Kidney tubule cell (primary cell): ENCODE results near the gene COL26A1.

Source experiments
- DNase-seq: peaks from one replicate; pipeline ENCODE4 v3.0.0-alpha.2; 2018; ENCODE audit warnings: low spot score

The COL26A1 gene

DNA sequence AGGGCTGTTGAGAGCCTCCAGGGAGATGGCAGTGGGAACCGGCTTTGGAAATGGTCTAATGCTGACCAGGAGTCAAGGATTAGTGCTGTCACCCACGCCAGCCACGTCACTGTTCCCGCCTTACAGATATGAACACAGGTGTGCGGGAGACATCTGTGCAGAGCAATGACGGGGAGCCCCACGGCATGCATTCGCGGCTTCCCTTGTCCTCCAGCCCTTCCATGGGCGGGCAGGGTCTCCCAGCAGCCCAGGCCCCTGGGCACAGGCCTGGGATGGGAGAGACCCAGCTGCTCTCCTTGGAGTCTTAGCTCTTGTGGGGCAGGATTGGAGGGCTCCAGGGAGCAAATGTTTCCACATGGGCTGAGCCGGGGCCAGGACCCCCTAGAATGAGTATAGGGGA is 172.2 kb downstream of the COL26A1 start:
- no peak for DNase-seq

DNA sequence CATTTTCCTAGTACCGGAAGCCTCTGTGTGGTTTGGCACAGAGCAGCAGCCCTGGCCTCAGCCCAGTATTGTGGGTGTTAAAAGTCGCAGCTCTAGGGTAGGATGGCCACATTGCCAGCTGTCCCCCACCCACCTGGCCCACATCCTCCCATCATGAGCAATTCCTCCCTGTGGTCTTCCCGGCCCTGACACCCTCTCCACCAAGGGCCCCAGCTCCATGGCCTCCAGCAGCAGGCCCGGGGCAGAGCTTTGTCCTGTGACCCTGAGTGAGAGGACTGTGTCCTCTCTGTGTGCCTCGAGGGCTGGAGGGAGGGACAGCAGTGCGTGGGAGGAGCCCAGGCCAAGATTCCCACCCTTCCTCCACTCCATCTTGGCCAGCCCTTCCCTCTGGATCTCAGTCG is 172.7 kb downstream of the COL26A1 start:
- DNase-seq, result no peak

DNA sequence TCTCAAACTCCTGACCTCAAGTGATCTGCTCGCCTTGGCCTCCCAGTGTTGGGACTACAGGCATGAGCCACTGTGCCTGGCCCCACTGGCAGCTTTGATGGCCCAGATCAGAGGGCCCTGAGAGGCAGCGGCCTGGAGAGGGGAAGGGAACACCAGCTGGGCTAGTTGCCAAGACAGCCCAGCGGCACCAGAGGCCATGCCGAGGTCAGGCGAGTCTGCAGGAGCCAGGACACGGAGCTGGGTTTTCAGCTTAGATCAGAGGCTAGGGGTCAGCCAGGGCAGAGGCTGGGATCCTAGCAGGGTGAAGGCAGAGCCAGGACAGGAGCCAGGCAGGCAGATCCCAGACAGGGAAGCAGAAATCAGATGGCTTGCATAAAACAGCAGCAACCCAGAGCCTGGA is 173.6 kb downstream of the COL26A1 start:
- DNase-seq, result peak; percentile 2

DNA sequence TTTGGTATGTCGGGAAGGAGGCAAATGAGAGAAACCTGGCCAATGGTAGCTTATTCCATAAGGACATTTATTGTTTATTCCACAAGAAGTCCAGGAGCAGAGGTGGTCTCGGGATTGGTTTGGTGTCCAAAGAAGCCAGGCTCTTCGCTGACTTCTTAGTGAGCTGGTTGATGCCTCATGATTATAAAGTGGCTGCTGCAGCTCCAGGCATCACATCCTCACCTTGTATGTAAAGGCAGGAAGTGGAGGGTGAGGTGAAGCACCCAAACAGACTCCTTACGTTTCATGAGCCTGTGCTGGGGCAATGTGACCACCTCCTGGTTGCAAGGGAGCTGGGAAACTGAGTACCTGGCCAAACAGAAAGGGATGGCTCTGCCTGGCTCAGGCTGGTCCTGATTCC is 174.0 kb downstream of the COL26A1 start:
- no peak for DNase-seq

DNA sequence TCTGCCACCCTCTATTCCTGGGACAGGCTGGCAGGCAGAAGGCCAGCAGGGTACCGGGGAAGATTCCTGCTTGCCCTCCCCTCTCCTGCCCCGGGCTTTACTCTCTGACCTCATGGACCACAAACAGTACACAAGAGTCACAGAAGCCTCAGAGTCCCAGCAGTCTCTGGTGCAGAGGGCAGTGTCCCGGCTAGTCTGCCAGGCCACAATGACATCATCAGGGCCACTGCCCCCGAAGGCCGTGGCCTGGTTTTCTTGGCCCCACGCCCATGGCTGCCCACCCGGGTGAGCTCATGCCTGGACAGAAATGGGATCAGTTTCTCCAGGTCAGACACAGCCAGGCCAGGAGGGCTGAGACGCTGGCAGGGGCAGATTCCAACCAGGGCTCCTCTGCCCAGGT is 174.5 kb downstream of the COL26A1 start:
- DNase-seq, result peak; percentile 77

DNA sequence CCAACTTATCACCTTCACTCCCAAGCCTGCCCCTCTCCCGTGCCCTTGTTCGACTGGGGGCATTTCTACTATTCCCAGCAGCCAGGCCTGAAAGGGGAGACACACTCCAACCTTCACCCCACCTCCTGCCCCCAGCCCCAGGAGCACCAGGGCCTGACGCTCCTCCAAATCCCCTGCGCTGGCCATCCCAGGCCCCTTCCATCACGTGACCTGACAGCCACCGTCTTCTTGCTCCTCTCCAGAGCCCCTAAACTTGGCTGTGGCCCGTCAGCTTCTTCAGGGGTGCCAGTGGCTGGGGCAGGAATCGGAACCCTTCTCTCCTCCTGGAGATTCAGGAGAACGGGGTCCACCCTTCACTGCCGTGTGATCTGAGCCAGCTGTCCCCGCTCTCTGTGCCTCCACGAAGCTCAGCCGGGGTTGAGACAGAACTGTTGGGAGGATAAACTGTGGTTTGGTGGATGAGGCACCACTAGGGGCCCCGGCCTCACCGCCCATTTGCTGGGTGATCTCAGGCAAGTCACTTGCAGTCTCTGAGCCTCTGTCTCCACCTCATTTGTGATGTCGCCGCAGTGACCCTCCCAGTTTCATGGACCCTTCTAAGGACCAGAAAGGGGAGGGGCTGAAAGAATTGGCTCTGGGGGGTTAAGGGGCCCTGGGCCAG is 175.4 kb downstream of the COL26A1 start:
- DNase-seq, result no peak

DNA sequence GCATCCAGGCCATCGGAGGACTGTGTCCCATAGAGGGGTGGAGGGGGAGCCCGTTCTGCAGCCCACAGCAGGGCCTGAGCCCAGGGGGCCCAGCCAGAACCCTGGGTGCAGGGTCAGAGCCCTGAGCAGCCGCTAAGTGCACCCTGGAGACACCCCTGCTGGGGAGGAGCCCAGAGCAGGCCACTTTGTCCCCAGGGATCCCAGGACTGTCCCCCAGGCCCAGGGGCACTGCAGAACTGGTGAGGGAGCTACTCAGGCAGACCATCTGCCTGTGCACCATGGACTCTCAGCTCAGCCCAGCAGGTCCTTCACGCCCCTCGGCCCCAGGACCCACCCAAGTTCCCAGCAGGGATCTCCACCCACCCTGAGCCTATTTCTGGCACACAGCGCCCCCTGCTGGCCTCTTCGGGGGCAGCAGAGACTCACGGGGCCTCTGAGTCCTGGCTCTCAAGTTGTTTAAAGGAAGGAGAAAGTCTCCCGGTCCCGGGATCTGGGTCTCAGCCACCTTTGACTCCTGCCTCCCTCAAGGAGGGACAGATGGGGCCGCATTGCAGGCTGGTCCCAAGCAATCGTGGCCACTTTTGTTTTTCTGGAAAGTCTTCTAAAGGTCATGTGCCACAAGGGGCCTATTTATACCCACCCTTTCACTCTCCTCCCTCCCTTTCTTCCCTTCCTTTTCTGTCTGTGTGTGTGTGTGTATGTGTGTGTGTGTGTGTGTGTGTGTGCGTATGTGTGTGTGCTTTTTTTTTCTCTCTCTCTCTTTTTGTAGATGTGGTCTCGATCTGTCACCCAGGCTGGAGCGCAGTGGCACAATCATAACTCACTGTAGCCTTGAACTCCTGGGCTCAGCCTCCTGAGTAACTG is 176.2 kb downstream of the COL26A1 start:
- peak; percentile 49 for DNase-seq

DNA sequence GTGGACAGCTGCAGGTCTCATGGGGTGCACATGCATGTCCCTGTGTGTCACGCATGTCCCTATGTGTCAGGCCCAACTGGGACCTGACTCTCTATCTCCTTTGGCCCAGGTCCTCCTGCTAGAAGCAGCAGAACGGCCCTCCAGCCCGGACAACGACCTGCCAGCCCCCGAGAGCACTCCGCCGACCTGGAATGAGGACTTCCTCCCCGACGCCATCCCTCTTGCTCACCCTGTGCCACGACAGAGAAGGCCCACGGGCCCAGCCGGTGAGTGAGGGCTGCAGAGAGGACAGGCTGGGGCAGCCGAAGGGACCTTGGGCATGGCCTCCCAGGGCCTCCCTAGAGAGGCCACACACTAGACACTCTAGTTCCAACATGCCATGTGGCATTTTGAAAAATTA is 177.1 kb downstream of the COL26A1 start:
- DNase-seq, result no peak

DNA sequence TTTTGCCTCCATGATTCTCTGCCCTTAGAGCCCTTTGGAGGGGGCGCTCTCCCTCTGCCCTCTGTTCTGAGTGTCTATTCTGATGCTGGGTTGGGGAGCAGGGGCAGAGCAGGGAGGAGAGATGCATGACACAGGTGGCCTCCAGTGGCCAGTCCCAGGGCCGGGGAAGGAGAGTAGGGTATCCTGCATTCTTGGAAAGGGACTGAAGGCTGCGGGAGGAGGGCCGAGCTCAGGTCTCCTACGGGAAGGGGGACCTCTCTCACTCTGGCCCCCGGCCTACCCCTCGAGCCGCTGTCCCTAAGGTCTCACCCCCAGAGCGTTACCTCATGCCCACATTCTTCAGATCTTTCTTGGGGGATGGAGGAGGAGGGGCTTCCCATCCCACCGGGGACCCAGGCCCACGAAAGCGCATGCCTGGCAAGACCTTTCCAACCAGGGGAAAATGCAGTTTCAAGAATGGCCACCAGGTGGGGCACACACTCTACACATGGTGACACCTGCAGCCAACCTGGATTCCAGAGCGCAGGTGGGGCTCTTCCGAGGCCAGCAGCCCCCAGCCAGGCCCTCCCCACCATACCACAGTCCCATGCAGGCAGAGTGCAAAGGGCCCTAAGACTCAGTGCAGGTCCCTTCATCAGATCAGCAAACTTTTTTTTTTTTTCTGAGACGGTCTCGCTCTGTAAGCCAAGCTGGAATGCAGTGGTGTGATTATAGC is 180.0 kb downstream of the COL26A1 start:
- peak; percentile 57 for DNase-seq

DNA sequence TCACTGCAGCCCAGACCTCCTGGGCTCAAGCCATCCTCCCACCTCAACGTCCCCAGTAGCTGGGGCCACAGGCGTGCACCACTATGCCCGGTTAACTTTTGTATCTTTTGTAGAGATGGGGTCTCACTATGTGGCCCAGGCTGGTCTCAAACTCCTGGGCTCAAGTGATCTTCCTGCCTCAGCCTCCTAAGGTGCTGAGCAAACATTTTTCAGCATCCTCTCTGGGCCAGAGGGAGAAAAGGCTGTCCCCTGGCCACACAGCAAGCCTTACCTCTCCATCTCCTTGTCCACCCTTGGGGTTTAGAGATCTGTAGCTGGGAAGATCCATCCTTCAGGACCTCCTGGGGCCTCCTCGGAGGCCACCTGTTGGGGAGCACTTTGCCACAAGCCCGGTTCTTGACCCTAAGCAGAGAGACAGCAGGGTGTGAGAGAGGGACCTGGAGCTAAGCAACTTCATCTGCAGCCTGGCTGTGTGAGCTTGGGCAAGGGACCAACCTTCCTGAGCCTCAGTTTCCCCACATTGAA is 180.6 kb downstream of the COL26A1 start:
- no peak for DNase-seq

DNA sequence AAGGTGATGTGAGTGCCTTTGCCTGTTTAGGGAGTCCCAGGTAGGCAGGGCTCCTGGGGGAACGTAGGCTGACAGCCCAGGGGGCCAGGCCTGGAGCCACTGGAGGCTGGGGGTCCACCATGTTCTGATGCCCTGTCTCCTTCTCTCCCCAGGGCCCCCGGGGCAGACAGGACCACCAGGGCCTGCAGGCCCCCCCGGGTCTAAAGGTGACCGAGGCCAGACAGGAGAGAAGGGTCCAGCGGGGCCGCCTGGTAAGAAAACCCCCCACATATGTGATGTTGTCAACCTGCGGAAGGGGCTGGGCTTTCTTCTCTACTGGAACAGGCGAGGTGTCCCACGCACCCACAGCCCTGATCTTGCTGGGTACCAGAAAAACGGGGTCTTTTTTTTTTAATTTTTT is 181.2 kb downstream of the COL26A1 start:
- no peak for DNase-seq

DNA sequence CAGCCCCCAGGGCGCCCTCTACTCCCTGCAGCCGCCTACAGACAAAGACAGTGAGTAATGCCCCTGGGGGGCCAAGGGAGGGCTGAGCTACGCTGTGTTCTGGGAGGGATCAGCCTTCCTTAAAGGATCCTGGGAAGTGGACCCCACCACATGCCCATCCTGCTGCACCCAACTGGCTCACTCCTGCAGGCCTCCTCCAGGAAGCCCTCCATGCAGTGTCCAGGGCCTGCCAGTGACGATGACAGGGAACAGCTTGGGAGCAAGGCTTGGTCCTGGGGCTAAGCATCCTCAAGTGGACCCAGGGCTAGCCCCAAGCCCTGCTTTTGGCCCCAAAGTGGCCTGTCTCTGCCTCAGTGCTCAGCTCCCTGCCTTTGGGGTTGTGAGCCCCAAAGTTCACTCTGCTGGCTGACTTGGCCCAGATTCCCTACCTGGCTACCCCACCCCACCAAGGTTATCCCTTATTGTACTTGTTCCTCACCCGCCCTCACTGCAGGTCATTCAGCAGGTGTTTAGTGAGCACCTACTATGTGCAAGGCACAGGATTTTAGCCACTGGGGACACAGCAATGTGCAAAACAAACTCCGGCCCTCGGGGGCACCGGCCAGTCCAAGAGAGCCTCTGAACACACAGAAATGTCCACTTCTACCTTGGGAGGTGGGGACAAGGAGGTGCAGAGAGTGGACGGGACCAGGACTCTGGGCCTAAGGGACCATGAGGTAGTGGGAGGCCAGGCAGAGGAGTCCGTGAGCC is 182.9 kb downstream of the COL26A1 start:
- DNase-seq, result no peak

DNA sequence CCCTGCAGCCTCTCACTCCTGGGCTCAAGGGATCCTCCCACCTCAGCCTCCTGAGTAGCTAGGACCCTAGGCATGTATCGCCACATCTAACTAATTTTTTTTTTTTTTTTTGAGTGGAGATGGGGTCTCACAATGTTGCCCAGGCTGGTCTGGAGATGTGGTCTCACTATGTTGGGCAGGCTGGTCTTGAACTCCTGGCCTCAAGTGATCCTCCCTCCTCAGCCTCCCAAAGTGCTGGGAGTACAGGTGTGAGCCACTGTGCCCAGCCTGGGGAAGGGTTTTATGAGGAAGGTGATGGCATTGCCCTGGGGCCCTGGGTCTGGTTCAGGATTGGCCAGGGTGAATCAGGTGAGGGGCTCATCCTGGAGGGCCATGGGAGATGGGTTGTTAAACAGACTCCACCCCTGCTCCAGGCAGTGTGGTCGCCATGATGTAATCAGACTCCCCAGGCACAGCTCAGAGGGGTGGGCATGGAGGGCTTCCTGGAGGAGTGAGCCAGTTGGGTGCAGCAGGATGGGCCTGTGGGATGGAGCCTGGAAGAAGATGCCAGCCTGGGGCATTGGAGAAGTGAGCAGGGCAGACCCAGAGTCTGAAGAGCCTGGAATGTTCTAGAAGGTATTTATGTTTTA is 183.7 kb downstream of the COL26A1 start:
- DNase-seq, result no peak

DNA sequence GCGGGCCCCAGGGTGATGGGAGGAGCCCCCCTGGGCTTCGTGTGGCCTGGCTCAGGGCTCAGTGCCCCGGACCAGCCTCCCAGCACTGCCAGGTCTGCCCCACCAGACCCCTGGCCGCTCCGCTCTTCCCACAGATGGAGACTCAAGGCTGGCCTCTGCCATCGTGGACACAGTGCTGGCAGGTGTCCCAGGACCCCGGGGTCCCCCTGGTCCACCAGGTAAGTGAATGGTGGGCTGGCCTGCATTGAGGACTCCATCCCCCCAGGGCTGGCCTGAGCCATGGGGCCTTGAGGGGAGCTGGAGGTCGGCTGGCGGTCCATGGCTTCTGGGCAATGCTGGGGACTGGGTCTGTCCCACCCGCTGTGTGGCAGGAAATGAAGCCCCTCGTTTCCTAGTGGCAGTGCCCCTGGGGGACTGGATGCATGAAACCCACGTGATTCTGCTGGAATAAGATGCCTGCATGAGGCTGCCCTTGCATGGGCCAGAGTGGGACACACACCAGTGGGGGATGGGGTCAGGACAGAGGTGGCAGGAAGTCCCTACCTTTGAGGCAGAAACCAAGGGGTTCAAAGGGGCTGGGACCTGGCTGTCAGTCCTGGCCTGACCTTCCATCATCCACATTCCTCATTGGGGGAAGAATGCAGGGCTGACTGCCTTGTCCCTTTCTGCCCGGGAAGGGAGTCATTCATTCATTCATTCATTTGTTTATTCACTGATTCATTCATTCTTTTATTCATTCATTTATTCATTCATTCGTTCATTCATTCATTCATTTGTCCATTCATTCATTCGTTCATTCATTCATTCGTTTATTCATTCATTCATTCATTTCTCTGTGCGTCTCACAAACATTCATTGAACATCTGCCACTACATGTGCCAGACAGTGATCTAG is 184.6 kb downstream of the COL26A1 start:
- no peak for DNase-seq

DNA sequence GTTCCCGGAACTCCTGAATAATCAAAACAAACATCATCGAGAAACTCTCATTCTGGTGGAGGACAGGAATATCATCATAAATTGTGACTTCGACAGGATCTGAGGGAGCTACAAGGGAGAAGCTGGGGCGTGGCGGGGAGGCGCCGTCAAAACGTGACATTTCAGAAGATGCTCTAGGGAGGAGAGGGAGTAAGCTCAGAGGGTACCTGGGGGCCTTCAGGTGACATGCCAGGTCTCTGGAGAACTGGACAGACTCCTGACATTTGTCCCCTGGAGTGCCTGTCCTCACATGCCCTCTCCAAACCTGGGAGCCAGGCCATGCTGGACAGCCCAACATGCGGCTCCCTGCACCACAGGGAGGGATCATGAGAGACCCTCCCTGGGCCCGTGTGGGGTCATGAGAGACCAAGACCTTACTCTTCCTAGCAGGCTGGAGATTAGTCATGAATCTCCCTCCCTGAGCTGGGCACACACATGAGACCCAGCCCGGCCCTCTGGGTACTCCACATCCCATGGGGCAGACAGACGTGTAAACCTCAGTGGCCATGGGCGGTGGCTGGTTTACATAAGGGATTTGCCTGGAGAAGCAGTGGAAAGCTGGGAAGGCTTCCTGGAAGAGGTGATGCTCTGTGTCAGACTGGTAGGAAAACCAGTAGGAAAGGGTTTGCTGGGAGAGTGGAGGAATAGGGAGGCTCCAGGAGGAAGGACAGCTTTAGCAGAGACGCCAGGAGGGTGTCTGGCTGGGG is 185.4 kb downstream of the COL26A1 start:
- no peak for DNase-seq

DNA sequence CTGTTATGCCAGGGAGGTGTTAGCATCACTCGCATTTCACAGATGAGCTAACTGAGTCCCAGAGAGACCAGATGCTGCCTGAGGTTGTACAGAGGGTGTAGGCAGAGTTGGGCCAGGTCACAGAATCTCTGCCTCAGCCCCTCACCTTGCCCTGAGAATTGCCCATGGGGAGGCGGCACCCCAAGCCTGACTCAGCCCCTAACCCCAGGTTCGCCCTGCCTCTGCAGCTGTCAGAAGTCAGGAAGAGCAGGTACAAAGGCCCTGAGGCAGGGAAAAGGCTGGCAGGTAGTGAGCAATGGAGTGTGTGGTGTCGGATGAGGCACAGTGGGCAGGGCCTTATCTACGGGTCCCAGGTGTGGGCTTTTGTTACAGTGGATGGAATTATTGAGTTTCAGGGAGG is 187.1 kb downstream of the COL26A1 start:
- no peak for DNase-seq

DNA sequence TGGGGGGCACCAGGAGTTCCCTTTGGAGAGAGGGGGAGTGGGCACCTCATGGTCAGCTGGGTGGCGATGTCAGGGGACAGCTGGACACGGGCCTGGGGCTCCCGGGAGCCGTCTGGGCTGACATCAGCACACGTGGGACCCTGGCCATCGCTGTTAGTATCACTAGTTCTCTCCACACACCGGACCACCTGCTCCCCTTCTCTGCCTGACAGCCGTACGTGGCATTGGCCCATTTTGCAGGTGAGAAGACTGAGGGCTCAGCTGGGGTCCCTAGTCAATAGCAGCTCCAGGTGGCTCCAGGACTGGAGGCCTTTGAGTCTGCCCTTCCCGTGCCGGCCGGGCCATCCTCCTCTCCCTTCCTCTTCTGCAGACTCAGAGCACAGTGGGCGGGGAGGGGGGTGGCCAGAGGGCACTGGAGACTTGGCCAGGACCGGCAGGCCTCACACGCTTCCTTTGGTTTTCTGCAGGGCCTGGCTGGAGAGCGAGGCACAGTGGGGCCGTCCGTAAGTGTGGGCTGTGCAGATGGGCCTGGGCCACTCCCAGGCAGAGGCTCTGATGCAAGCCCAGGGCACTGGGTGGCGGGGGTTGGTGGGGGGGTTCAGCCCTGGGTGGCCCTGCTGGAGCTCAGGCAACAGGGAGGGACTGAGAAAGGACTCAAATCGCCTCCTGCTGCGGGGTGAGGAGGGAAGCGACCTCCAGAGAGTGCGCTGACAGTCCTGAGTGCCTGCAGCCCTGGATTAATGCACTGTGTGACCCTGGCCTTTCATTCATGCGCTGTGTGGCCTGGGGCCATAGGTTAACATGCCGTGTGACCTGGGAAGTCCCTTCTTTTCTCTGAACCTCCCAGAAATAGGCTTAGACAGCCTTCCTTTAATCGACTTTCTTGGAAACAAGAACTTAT is 188.2 kb downstream of the COL26A1 start:
- no peak for DNase-seq

DNA sequence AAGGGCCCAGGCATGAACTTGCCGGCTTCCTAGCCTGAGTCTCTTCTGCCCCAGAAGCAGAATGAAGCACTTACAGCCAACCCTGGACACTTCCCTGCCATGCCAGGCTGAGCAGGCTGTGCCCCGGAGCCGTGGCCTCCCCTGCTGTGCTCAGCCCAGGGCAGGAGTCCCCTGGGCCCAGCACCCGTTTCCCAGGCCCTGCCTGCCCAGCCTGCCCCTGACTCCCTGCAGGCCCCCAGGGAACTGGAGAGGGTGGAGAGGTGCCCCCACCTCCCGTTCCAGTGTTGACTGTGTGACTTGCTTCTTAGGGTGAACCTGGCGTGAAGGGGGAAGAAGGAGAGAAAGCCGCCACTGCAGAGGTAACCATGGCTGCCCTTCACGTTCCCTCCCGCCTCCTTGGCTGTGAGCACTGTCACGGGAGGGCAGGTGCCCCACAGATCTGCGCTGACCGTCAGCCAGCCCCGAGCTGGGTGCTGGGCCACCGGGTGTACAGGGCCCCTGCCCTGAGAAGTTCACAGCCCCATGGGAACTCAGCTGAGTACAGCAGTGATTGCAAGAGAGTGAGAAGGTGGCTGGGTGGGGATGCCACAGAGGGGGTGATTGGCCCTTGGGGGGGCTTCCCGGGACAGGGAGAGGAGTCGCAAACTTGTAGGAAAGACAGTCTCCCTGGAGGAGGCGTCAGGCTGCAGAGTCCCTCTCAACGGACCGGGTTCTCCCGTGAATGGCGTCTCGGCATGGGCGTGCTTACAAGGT is 190.5 kb downstream of the COL26A1 start:
- DNase-seq, result no peak
